Adipose tissue (tissue), 3 donors: ENCODE data around the gene FBXO8. TPM values are rescaled to one million over a fixed set of nuclear protein-coding genes. Genes with fewer than 3 reads are reported as not detected.
"Not testable (repeated sequence)": the region's sequence is repeated elsewhere in the genome, so short reads cannot be mapped to it uniquely, and the experiment has no call there.

Experiments
- H3K27ac ChIP-seq: one replicate; pipeline ENCODE4 v1.5.1; 2013; ENCODE audit warnings: low read depth, low read length
- WGBS, 3 donors: extraction: QIAGEN DNeasy Blood & Tissue Kit; methylation state at CpG; one replicate each; pipeline ENCODE4 v1.1.7; 2013; 5-methylcytosine and 5-hydroxymethylcytosine counted together
- polyA plus RNA-seq, 3 donors: library from polyadenylated mRNA; stranded (reverse); fragments of 200-250 nt; gene quantifications; one replicate each; pipeline ENCODE4 v1.2.3, GENCODE V29; 2013
- donor health status: healthy with polysubstance abuse.
- donor health status: Bipolar disorder and iron deficiency.
- donor health status: healthy.

The FBXO8 gene
- polyA plus RNA-seq, 3 donors, result 10.7 to 30.7 (median 16.2) TPM

GRCh38 chr4:174294641-174295040 lies 11.2 kb upstream of the FBXO8 start:
- WGBS, 3 donors, result 95 to 97% (median 96%) methylated on average over 11 to 30 of the region's 30 CpGs
- H3K27ac ChIP-seq, result not testable (repeated sequence)

- 98 to 100% (median 100%) methylated on average over 2 of the region's 2 CpGs for WGBS, 3 donors
- H3K27ac ChIP-seq, result no peak overlapping the region
Measured at GRCh38 chr4:174292473-174292872, 9.0 kb upstream of the FBXO8 start.

GRCh38 chr4:174286870-174287269 lies 3.4 kb upstream of the FBXO8 start:
- H3K27ac ChIP-seq, result no peak overlapping the region
- WGBS, 3 donors, result 95 to 98% (median 97%) methylated on average over 3 of the region's 3 CpGs

GRCh38 chr4:174284487-174284886 lies 1.0 kb upstream of the FBXO8 start:
- WGBS, 3 donors, result 5 to 14% (median 6%) methylated on average over 6 of the region's 6 CpGs
- no peak overlapping the region for H3K27ac ChIP-seq

GRCh38 chr4:174282836-174283506 lies 496 bp downstream of the FBXO8 start:
- 1 to 2% (median 1%) methylated on average over 22 of the region's 22 CpGs for WGBS, 3 donors
- H3K27ac ChIP-seq, result peak overlapping the region; percentile 79

- no peak overlapping the region for H3K27ac ChIP-seq
Measured at GRCh38 chr4:174281901-174282300, 1.6 kb downstream of the FBXO8 start.

- no peak overlapping the region for H3K27ac ChIP-seq
- 80 to 83% (median 81%) methylated on average over 5 of the region's 5 CpGs for WGBS, 3 donors
Measured at GRCh38 chr4:174281182-174281737, 2.2 kb downstream of the FBXO8 start.

- WGBS, 3 donors, result 63 to 90% (median 73%) methylated on average over 3 of the region's 3 CpGs
Measured at GRCh38 chr4:174279433-174280155, 3.9 kb downstream of the FBXO8 start.

GRCh38 chr4:174278467-174278866 lies 5.0 kb downstream of the FBXO8 start:
- H3K27ac ChIP-seq, result no peak overlapping the region

More at GRCh38 chr4:174279433-174280155, 3.9 kb downstream of the FBXO8 start:
- H3K27ac ChIP-seq, result no peak overlapping the region

- no peak overlapping the region for H3K27ac ChIP-seq
- WGBS, 3 donors, result 63 to 87% (median 73%) methylated on average over 3 of the region's 3 CpGs
Measured at GRCh38 chr4:174277433-174277832, 6.0 kb downstream of the FBXO8 start.

- 85 to 93% (median 88%) methylated on average over 3 of the region's 3 CpGs for WGBS, 3 donors
- no peak overlapping the region for H3K27ac ChIP-seq
Measured at GRCh38 chr4:174275101-174275500, 8.4 kb downstream of the FBXO8 start.

GRCh38 chr4:174274436-174274835 lies 9.0 kb downstream of the FBXO8 start:
- WGBS, 3 donors, result 82 to 92% (median 90%) methylated on average over 3 of the region's 3 CpGs
- no peak overlapping the region for H3K27ac ChIP-seq

- 75 to 89% (median 83%) methylated on average over 5 of the region's 5 CpGs for WGBS, 3 donors
- H3K27ac ChIP-seq, result no peak overlapping the region
Measured at GRCh38 chr4:174273930-174274329, 9.5 kb downstream of the FBXO8 start.

- WGBS, 3 donors, result 77 to 85% (median 85%) methylated on average over 2 of the region's 2 CpGs
- no peak overlapping the region for H3K27ac ChIP-seq
Measured at GRCh38 chr4:174266416-174266815, 17.1 kb downstream of the FBXO8 start.

- WGBS, 3 donors, result 59 to 76% (median 75%) methylated on average over 2 of the region's 2 CpGs
- no peak overlapping the region for H3K27ac ChIP-seq
Measured at GRCh38 chr4:174265916-174266315, 17.6 kb downstream of the FBXO8 start.

GRCh38 chr4:174263445-174263736 lies 20.1 kb downstream of the FBXO8 start:
- 87 to 92% (median 89%) methylated on average over 3 of the region's 3 CpGs for WGBS, 3 donors
- no peak overlapping the region for H3K27ac ChIP-seq

- H3K27ac ChIP-seq, result no peak overlapping the region
- WGBS, 3 donors, result 82 to 85% (median 84%) methylated on average over 6 of the region's 6 CpGs
Measured at GRCh38 chr4:174262624-174263444, 20.6 kb downstream of the FBXO8 start.

GRCh38 chr4:174261432-174261831 lies 22.0 kb downstream of the FBXO8 start:
- H3K27ac ChIP-seq, result not testable (repeated sequence)
- 41 to 78% (median 70%) methylated on average over 1 of the region's 1 CpG for WGBS, 3 donors

- H3K27ac ChIP-seq, result no peak overlapping the region
- WGBS, 3 donors, result 22 to 48% (median 36%) methylated on average over 3 of the region's 3 CpGs
Measured at GRCh38 chr4:174260099-174260498, 23.4 kb downstream of the FBXO8 start.
